Endothelial cell of umbilical vein (primary cell): Measurements from ENCODE around the gene PCDH15. TPM values are rescaled to one million over a fixed set of nuclear protein-coding genes. Genes with fewer than 3 reads are reported as not detected.
"Not testable (repeated sequence)": the region's sequence is repeated elsewhere in the genome, so short reads cannot be mapped to it uniquely, and the experiment has no call there.

ENCODE experiments used
- BruUV-seq: library from RNA; stranded (reverse); fragments of 400-500 nt; replicated peaks from 2 replicates; lab custom pipeline; 2021; lab: Mats Ljungman, UMichigan
- CTCF ChIA-PET: fragments of 300-600, 350-600 bp; sonication (Branson Sonifier 250); formaldehyde crosslinking; loops from one replicate; lab custom pipeline; 2021; ENCODE audit warnings: antibody characterized with exemption, inconsistent platforms; lab: Charles Lee
- POLR2A ChIA-PET: fragments of 300-600, 350-600 bp; sonication (Branson Sonifier 250); formaldehyde crosslinking; loops from one replicate; lab custom pipeline; 2021; ENCODE audit warnings: antibody characterized with exemption, inconsistent platforms; lab: Charles Lee
- DNase-seq: peaks from one replicate; pipeline ENCODE4 v3.0.0-alpha.2; 2011; ENCODE audit warnings: low read depth, low spot score
- FAIRE-seq: peaks from 2 replicates; lab custom pipeline; 2011; peaks lifted over from hg19 to GRCh38; lab: Jason Lieb, UNC
- H2AFZ ChIP-seq: 2 replicates; pipeline ENCODE4 v1.6.0; 2012; ENCODE audit warnings: low read depth, low read length, control low read depth, inconsistent platforms
- H3K27ac ChIP-seq: 2 replicates; pipeline ENCODE4 v1.5.1; 2011; ENCODE audit warnings: low read depth, mild to moderate bottlenecking, control low read depth, low read length, moderate library complexity; ENCODE audit not compliant: insufficient read depth
- H3K27me3 ChIP-seq, 2 experiments: 2 replicates each; pipeline versions ENCODE4 v1.6.0 to v1.6.1; 2011; ENCODE audit warnings: low read length in 2 of 2, mixed read lengths in 1 of 2; ENCODE audit not compliant: control insufficient read depth in 2 of 2, insufficient read depth in 2 of 2
- H3K36me3 ChIP-seq, 2 experiments: 2 replicates in 1 of 2; 3 replicates in 1 of 2; pipeline ENCODE4 v1.5.1; 2011; ENCODE audit warnings: low read length in 2 of 2, mild to moderate bottlenecking in 1 of 2, moderate library complexity in 1 of 2; ENCODE audit not compliant: control insufficient read depth in 2 of 2, insufficient read depth in 2 of 2; ENCODE audit errors: extremely low read depth in 1 of 2
- H3K4me1 ChIP-seq: 3 replicates; pipeline ENCODE4 v1.5.1; 2011; ENCODE audit warnings: mild to moderate bottlenecking, low read length; ENCODE audit not compliant: control insufficient read depth, insufficient read depth; ENCODE audit errors: extremely low read depth
- H3K4me2 ChIP-seq: 2 replicates; pipeline ENCODE4 v1.6.1; 2011; ENCODE audit warnings: low read length, control low read depth, mixed read lengths; ENCODE audit not compliant: insufficient read depth
- H3K4me3 ChIP-seq, 3 experiments: fragments of 200-600 bp in 1 of 3; sonication (generic), shearing (Covaris generic) in 1 of 3; replicated peaks in 1 of 3; 2 replicates each; pipeline ENCODE4 v1.5.1; 2011 to 2016; ENCODE audit warnings: control low read depth in 3 of 3, low read length in 3 of 3, mild to moderate bottlenecking in 2 of 3, inconsistent platforms in 1 of 3, low read depth in 1 of 3, moderate library complexity in 1 of 3; ENCODE audit not compliant: insufficient read depth in 1 of 3
- H3K79me2 ChIP-seq: 2 replicates; pipeline ENCODE4 v1.6.0; 2012; ENCODE audit warnings: low read length, inconsistent platforms; ENCODE audit not compliant: control insufficient read depth, insufficient read depth
- H3K9ac ChIP-seq: replicated peaks from 2 replicates; pipeline ENCODE3; 2011; ENCODE audit warnings: low read length, control low read depth; ENCODE audit not compliant: insufficient read depth; ENCODE audit errors: extremely low read depth
- H3K9me1 ChIP-seq: replicated peaks from 3 replicates; pipeline ENCODE4 v1.6.0; 2011; ENCODE audit warnings: mild to moderate bottlenecking, low read length; ENCODE audit not compliant: control insufficient read depth, insufficient read depth; ENCODE audit errors: extremely low read depth
- H3K9me3 ChIP-seq: replicated peaks from 2 replicates; pipeline ENCODE4 v1.5.1; 2012; ENCODE audit warnings: low read length, inconsistent platforms; ENCODE audit not compliant: control insufficient read depth, insufficient read depth
- H4K20me1 ChIP-seq: replicated peaks from 2 replicates; pipeline ENCODE3; 2011; ENCODE audit warnings: mild to moderate bottlenecking, low read length; ENCODE audit not compliant: control insufficient read depth, insufficient read depth; ENCODE audit errors: extremely low read depth
- MYC ChIP-seq: IDR thresholded peaks from one replicate; pipeline ENCODE4 v1.6.1; 2011; ENCODE audit warnings: mild to moderate bottlenecking, low read depth, low read length
- dilution Hi-C: fragments of 300-500 bp; cut with MboI; formaldehyde crosslinking; loops from one replicate; pipeline ENCODE4 v1.15.0; 2019; ENCODE audit warnings: low sequenced_read_pairs; ENCODE audit not compliant: extremely low pct_ligation_motif_present
- intact Hi-C: fragments of 100-400 bp; cut with micrococcal nuclease; formaldehyde crosslinking; loops from one replicate; pipeline ENCODE4 v1.10.0; 2022
- polyA plus RNA-seq, 4 experiments: library from polyadenylated mRNA; depleted of rRNA in 3 of 4; stranded (reverse) in 3 of 4; unstranded in 1 of 4; fragments of >200 nt; gene quantifications; 2 replicates each; pipeline versions ENCODE4 v1.2.1 to v1.2.3, GENCODE V29; 2011 to 2012; ENCODE audit warnings: missing spikeins in 1 of 4
- total RNA-seq: library from RNA; stranded (reverse); gene quantifications from 2 replicates; pipeline ENCODE4 v1.2.3, GENCODE V29; 2021

Gene PCDH15
- total and polyA plus RNA-seq, 2 donors (not counting 3 experiments of a cell fraction or from before 2014, with no cell fraction given): 0.04 TPM; not detected in 1

DNA sequence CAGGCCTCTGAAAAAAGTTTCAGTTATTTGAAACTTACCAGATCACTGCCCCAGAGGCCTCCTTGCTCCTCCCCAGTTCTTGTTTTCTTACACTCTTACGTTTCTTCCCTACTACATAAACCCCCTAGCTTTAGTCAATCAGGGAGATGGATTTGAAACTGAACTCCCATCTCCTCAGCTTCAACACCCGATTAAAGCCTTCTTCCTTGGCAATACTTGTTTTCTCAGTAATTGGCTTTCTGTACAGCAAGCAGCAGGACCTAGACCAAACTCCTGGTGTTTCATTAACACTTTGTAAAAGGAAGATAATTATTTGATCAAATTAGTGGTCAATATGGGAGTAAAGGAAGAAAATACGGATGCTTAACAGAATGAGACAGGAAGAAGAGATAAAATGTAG is 870.4 kb downstream of the PCDH15 start:
- no peak overlapping the region for H3K9ac ChIP-seq
- intact Hi-C loops: no loop called here

DNA sequence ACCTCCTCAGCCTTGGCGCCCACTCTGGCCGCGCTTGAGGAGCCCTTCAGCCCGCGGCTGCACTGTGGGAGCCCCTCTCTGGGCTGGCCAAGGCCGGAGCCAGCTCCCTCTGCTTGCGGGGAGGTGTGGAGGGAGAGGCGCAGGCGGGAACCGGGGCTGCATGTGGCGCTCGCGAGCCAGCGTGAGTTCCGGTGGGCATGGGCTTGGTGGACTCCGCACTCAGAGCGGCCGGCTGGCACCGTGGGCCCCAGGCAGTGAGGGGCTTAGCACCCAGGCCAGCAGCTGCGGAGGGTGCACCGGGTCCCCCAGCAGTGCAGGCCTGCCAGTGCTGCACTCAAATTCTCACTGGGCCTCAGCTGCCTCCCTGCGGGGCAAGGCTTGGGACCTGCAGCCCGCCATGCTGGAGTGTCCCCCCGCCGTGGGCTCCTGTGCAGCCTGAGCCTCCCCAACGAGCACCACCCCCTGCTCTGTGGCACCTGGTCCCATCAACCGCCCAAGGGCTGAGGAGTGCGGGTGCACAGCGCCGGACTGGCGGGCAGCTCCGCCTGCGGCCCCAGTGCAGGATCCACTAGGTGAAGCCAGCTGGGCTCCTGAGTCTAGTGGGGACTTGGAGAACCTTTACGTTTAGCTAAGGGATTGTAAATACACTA is 876.9 kb downstream of the PCDH15 start:
- intact Hi-C loops, DNase-seq, H2AFZ ChIP-seq, H3K9ac ChIP-seq, H3K4me2 ChIP-seq, H4K20me1 ChIP-seq, H3K36me3 ChIP-seq, BruUV-seq, H3K79me2 ChIP-seq, H3K27ac ChIP-seq, CTCF ChIA-PET, H3K9me3 ChIP-seq, H3K4me3 ChIP-seq, H3K4me1 ChIP-seq, H3K9me1 ChIP-seq, H3K27me3 ChIP-seq, FAIRE-seq, POLR2A ChIA-PET, dilution Hi-C loops: not testable (repeated sequence)

More for the DNA sequence above, 870.4 kb downstream of the PCDH15 start:
- Histone ChIP-seq H4K20me1 (no peaks in the 10 kb centered on the region), H2AFZ (no peak overlapping the region), H3K27ac (no peak overlapping the region), H3K4me3 (no peak overlapping the region), H3K4me1 (no peaks in the 10 kb centered on the region), H3K9me1 (no peaks in the 10 kb centered on the region), H3K4me2 (no peak overlapping the region), H3K9me3 (no peaks in the 10 kb centered on the region), H3K36me3 (no peaks in the 10 kb centered on the region), H3K79me2 (no peaks in the 10 kb centered on the region), H3K27me3 (no peaks in the 10 kb centered on the region)
- no peak for TF ChIP-seq MYC
- CTCF ChIA-PET: no interaction called here
- dilution Hi-C loops: no loop called here
- POLR2A ChIA-PET: no interaction called here
- DNase-seq: no peak
- FAIRE-seq: no peak
- no TSS peak for BruUV-seq
